Measurements from ENCODE around the gene OAF. TPM values are rescaled to one million over a fixed set of nuclear protein-coding genes. Genes with fewer than 3 reads are reported as not detected.

The OAF gene
- total and polyA plus RNA-seq, 9 of the 15 experiments (the other 6 are each of a cell fraction or from before 2014, with no cell fraction given), result 1.1 to 21.6 (median 7.5) TPM

- Histone ChIP-seq H3K9ac (ENCODE audit: insufficient read depth in 1 of 2, low read depth in 2 of 2, low read length in 2 of 2) (peak overlapping the region in 1 of 2 experiments; percentile 88; a peak in 3 of 4 replicates), H2AFZ (ENCODE audit: low read depth, low read length) (peak overlapping the region; percentile 77), H3K27ac (ENCODE audit: extremely low read depth, low read depth, low read length) (no peak overlapping the region), H3K9me1 (ENCODE audit: control insufficient read depth, insufficient read depth, low read length) (no peaks in the 10 kb centered on the region), H4K20me1 (replicated peaks; ENCODE audit: control insufficient read depth, insufficient read depth, low read length) (peaks cover 9% of the 10 kb centered on the region), H3K4me1 (replicated peaks in 1 of 2; ENCODE audit: control insufficient read depth in 2 of 2, insufficient read depth in 2 of 2, low read length in 2 of 2) (peaks cover 0 to 18% of the 10 kb centered on the region in 2 experiments; a peak in 2 of 5 replicates), H3K4me2 (ENCODE audit: insufficient read depth, low read length) (peak overlapping the region; percentile 71), H3K27me3 (ENCODE audit: control insufficient read depth in 2 of 2, insufficient read depth in 2 of 2, low read length in 2 of 2) (peaks cover 21 to 66% of the 10 kb centered on the region in 2 experiments; a peak in 4 of 5 replicates), H3K79me2 (ENCODE audit: control insufficient read depth, insufficient read depth, low read length) (no peaks in the 10 kb centered on the region), H3K9me3 (replicated peaks; ENCODE audit: control insufficient read depth, insufficient read depth, low read depth, low read length) (no peaks in the 10 kb centered on the region), H3K4me3 (peak overlapping the region; percentile 46), H3K36me3 (ENCODE audit: control insufficient read depth, insufficient read depth, low read length) (no peaks in the 10 kb centered on the region)
- POLR2A ChIA-PET, result interaction anchor here (0.5 to 1.0 kb wide), 2 partner anchors 23 to 48 kb away, joined by 3 to 7 read pairs; no protein-coding TSS in a partner anchor
- in situ Hi-C loops (cut with MboI), result no loop called here
- CTCF ChIA-PET (ENCODE audit: low intra/inter-chr PET ratio), result interaction anchor here (0.6 to 2.5 kb wide), 4 partner anchors 61 to 503 kb away, joined by 3 to 9 read pairs (median 3); partner anchors contain the start of gene NECTIN1
- ATAC-seq, result peak; percentile 98
- WGBS (ENCODE audit: insufficient coverage, low coverage, missing lambda C conversion rate), result 5% methylated on average over 52 of the region's 71 CpGs
- BruUV-seq (replicated peaks), result no TSS peak
- FAIRE-seq, result no peak
- intact Hi-C loops (cut with micrococcal nuclease), result loop anchor here (1.0 to 5.0 kb wide), 2 partner anchors 61 to 502 kb away; no protein-coding TSS in a partner anchor
- DNase-seq (ENCODE audit: extremely low read depth in 1 of 4, low spot score in 3 of 4), result peak; percentile 78 to 90 (median 86)
- no peak for TF ChIP-seq FOS (IDR thresholded peaks at IDR 0.05; ENCODE audit: extremely low read depth, insufficient read length)
- TF ChIP-seq ZNF217 (CRISPR knock-in tag; IDR thresholded peaks at IDR 0.05), result no peak
- no peak for TF ChIP-seq ZFP1 (CRISPR knock-in tag; IDR thresholded peaks at IDR 0.05)
- no peak for TF ChIP-seq YBX1 (IDR thresholded peaks at IDR 0.05)
- no peak for TF ChIP-seq HCFC1 (IDR thresholded peaks at IDR 0.05; ENCODE audit: low read depth, low read length)
- no peak for TF ChIP-seq ZFPM2 (CRISPR knock-in tag; IDR thresholded peaks at IDR 0.05)
- no peak for TF ChIP-seq MYBL2 (IDR thresholded peaks at IDR 0.05; ENCODE audit: low read depth)
- no peak for TF ChIP-seq MYBL2 (CRISPR knock-in tag; IDR thresholded peaks at IDR 0.05; ENCODE audit: borderline replicate concordance)
- no peak for TF ChIP-seq DACH1 (IDR thresholded peaks at IDR 0.05; ENCODE audit: partially characterized antibody)
- TF ChIP-seq HLTF (IDR thresholded peaks at IDR 0.05), result no peak
- no peak for TF ChIP-seq HDAC2 (IDR thresholded peaks at IDR 0.05)
- no peak for TF ChIP-seq NR4A1 (CRISPR knock-in tag; IDR thresholded peaks at IDR 0.05)
- TF ChIP-seq NR4A1 (tag; IDR thresholded peaks at IDR 0.05), result 0 out of 2 replicates have a peak, but pooled peaks have one; percentile 51
- no peak for TF ChIP-seq FOXA1 (IDR thresholded peaks at IDR 0.05; ENCODE audit: borderline replicate concordance)
- TF ChIP-seq RUNX1 (IDR thresholded peaks at IDR 0.05; ENCODE audit: low read depth), result no peak
- no peak for TF ChIP-seq ZNF699 (CRISPR knock-in tag; IDR thresholded peaks at IDR 0.05; ENCODE audit: insufficient replicate concordance)
- TF ChIP-seq ATF7 (IDR thresholded peaks at IDR 0.05), result no peak
- no peak for TF ChIP-seq MAFK (IDR thresholded peaks at IDR 0.05; ENCODE audit: low read length)
- TF ChIP-seq CTCF (IDR thresholded peaks at IDR 0.05 in 2 of 3, conservative IDR thresholded peaks at IDR 0.05 in 1 of 3; ENCODE audit: insufficient read depth in 2 of 3, low read depth in 1 of 3, low read length in 3 of 3), result peak; percentile 74 to 86 (median 77)
- no peak for TF ChIP-seq ZNF668 (CRISPR knock-in tag; IDR thresholded peaks at IDR 0.05)
- TF ChIP-seq KAT7 (CRISPR knock-in tag; IDR thresholded peaks at IDR 0.05; ENCODE audit: borderline replicate concordance), result no peak
- TF ChIP-seq SPI1 (IDR thresholded peaks at IDR 0.05; ENCODE audit: borderline replicate concordance, low read depth, low read length), result no peak
- TF ChIP-seq SMAD2 (IDR thresholded peaks at IDR 0.05; ENCODE audit: low read depth, low read length), result no peak
- TF ChIP-seq KLF1 (tag; IDR thresholded peaks at IDR 0.05), result no peak
- no peak for TF ChIP-seq HEY1 (CRISPR knock-in tag; IDR thresholded peaks at IDR 0.05; ENCODE audit: borderline replicate concordance)
Observed at GRCh38 chr11:120168960-120169681, 41.7 kb upstream of the OAF start.

All from K562 (cell line).